Keratinocyte (primary cell): ENCODE results near the gene TRAP1.

ENCODE experiments used
- EZH2 ChIP-seq: IDR thresholded peaks from one replicate; pipeline ENCODE4 v1.6.1; 2012; ENCODE audit warnings: inconsistent platforms, mild to moderate bottlenecking, low read length, moderate library complexity
- TF ChIP-seq, protein P1 (sequence below), 3 experiments: IDR thresholded peaks in 1 of 3; conservative IDR thresholded peaks in 1 of 3; optimal IDR thresholded peaks in 1 of 3; 2 replicates in 2 of 3; 3 replicates in 1 of 3; pipeline versions ENCODE3 to v1.5.1; 2011; ENCODE audit warnings: low read length in 3 of 3, mild to moderate bottlenecking in 3 of 3, moderate library complexity in 2 of 3, control low read depth in 1 of 3, inconsistent platforms in 1 of 3; ENCODE audit not compliant: insufficient read depth in 2 of 3; ENCODE audit errors: extremely low read depth in 1 of 3

DNA sequence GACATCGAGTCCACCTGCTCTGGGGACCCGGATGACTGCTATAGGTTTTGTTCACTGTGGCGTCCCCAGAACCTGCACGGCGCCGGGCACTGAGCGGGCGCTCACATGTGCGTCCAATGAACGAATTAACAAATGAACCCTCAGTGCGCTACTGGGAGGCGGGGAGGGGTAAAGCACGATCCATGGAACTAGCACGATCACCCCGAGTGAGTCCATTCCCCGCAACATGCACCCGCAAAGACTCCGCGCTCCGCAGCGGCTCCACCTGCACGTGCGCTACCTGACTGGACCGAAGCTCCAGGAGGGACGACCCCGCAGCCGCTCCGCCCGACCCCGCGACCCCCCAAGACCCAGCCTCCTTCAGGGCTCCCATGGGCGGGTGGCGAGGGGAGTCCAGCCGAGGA lies 491 bp downstream of the TRAP1 start:
- TF ChIP-seq EZH2 = no peak
- TF ChIP-seq, protein P1, sequence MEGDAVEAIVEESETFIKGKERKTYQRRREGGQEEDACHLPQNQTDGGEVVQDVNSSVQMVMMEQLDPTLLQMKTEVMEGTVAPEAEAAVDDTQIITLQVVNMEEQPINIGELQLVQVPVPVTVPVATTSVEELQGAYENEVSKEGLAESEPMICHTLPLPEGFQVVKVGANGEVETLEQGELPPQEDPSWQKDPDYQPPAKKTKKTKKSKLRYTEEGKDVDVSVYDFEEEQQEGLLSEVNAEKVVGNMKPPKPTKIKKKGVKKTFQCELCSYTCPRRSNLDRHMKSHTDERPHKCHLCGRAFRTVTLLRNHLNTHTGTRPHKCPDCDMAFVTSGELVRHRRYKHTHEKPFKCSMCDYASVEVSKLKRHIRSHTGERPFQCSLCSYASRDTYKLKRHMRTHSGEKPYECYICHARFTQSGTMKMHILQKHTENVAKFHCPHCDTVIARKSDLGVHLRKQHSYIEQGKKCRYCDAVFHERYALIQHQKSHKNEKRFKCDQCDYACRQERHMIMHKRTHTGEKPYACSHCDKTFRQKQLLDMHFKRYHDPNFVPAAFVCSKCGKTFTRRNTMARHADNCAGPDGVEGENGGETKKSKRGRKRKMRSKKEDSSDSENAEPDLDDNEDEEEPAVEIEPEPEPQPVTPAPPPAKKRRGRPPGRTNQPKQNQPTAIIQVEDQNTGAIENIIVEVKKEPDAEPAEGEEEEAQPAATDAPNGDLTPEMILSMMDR (optimal IDR thresholded peaks at IDR 0.05 in 1 of 3, IDR thresholded peaks at IDR 0.05 in 1 of 3, conservative IDR thresholded peaks at IDR 0.05 in 1 of 3; ENCODE audit: extremely low read depth in 1 of 3, insufficient read depth in 2 of 3, low read length in 3 of 3) = no peak
